Lung (tissue), 12 donors: Measurements from ENCODE around the gene DPM1. TPM values are rescaled to one million over a fixed set of nuclear protein-coding genes. Genes with fewer than 3 reads are reported as not detected.

Source experiments
- ATAC-seq: fragments of 200-7000 bp; cut with Tn5 transposase; one replicate; pipeline ENCODE4 v1.9.1; 2020; ENCODE audit warnings: moderate number of reproducible peaks; ENCODE audit not compliant: insufficient read depth, low FRiP score
- DNase-seq, 3 donors: peaks; one replicate each; pipeline ENCODE4 v3.0.0-alpha.2; 2013 to 2017
- H3K27ac ChIP-seq, 2 donors: one replicate each; pipeline ENCODE4 v1.5.1; 2013; ENCODE audit warnings: mild to moderate bottlenecking in 2 of 2, moderate library complexity in 2 of 2, control low read depth in 1 of 2, inconsistent platforms in 1 of 2, low read depth in 1 of 2, low read length in 1 of 2
- H3K27me3 ChIP-seq, 3 donors: one replicate each; pipeline ENCODE4 v1.5.1; 2013; ENCODE audit warnings: low read length in 2 of 3; ENCODE audit not compliant: control insufficient read depth in 3 of 3, insufficient read depth in 3 of 3
- H3K36me3 ChIP-seq, 4 donors: one replicate each; pipeline ENCODE4 v1.5.1; 2013; ENCODE audit warnings: low read length in 4 of 4, mild to moderate bottlenecking in 1 of 4, moderate library complexity in 1 of 4; ENCODE audit not compliant: control insufficient read depth in 4 of 4, insufficient read depth in 4 of 4
- H3K4me1 ChIP-seq, 5 donors: one replicate each; pipeline ENCODE4 v1.5.1; 2013; ENCODE audit warnings: low read length in 5 of 5, mild to moderate bottlenecking in 2 of 5, moderate library complexity in 1 of 5; ENCODE audit not compliant: control insufficient read depth in 5 of 5, insufficient read depth in 5 of 5
- H3K4me3 ChIP-seq: one replicate; pipeline ENCODE4 v1.5.1; 2013; ENCODE audit warnings: mild to moderate bottlenecking, control low read depth, moderate library complexity
- H3K9ac ChIP-seq, 2 donors: one replicate each; pipeline ENCODE4 v1.5.1; 2013; ENCODE audit warnings: low read length in 2 of 2, control low read depth in 1 of 2; ENCODE audit not compliant: insufficient read depth in 1 of 2
- H3K9me3 ChIP-seq, 4 donors: one replicate each; pipeline ENCODE4 v1.5.1; 2013; ENCODE audit warnings: low read length in 3 of 4, mild to moderate bottlenecking in 1 of 4, moderate library complexity in 1 of 4; ENCODE audit not compliant: control insufficient read depth in 4 of 4, insufficient read depth in 3 of 4
- CTCF ChIP-seq: IDR thresholded peaks from 2 replicates; pipeline ENCODE4 v1.5.1; 2012; ENCODE audit warnings: mild to moderate bottlenecking; ENCODE audit errors: control extremely low read depth, extremely low read depth
- WGBS, 2 donors: extraction: QIAGEN DNeasy Blood & Tissue Kit; methylation state at CpG; one replicate each; pipeline ENCODE4 v1.1.7; 2013; 5-methylcytosine and 5-hydroxymethylcytosine counted together
- polyA plus RNA-seq, 2 donors: library from polyadenylated mRNA; stranded (reverse); fragments of 200-250 nt; gene quantifications; one replicate each; pipeline ENCODE4 v1.2.1, GENCODE V29; 2013
- total RNA-seq, 2 donors: library from RNA; depleted of rRNA in 1 of 2; stranded (reverse); fragments of >200 nt in 1 of 2; gene quantifications; one replicate each; pipeline ENCODE4 v1.2.1, GENCODE V29; 2014 to 2021
- donor health status: control.
- donor health status: control.
- donor health status: Bipolar disorder and iron deficiency.
- donor health status: healthy.
- donor health status: DM: yes; HTN: yes; CAD: no.

The DPM1 gene
- total and polyA plus RNA-seq, 4 donors = 27.9 to 57.3 (median 33.3) TPM

GRCh38 chr20:51004305-51004727 is 46.0 kb upstream of the DPM1 start:
- 92 to 96% methylated on average over 44 of the region's 44 CpGs for WGBS, 2 donors
- no peak overlapping the region for H3K27ac ChIP-seq
- H3K9me3 ChIP-seq = no peaks in the 10 kb centered on the region
- no peaks in the 10 kb centered on the region for H3K4me1 ChIP-seq
- no peak for TF ChIP-seq CTCF
- ATAC-seq (no peak), DNase-seq (no peak)
- H3K9ac ChIP-seq = no peak overlapping the region
- no peaks in the 10 kb centered on the region for H3K27me3 ChIP-seq
- H3K4me3 ChIP-seq = no peak overlapping the region
- no peaks in the 10 kb centered on the region for H3K36me3 ChIP-seq

- H3K4me3 ChIP-seq = no peak overlapping the region
- TF ChIP-seq CTCF = no peak
- WGBS, 2 donors = 84 to 85% methylated on average over 21 of the region's 21 CpGs
- no peaks in the 10 kb centered on the region for H3K4me1 ChIP-seq
- DNase-seq = no peak
- ATAC-seq = no peak
- no peaks in the 10 kb centered on the region for H3K27me3 ChIP-seq
- no peak overlapping the region for H3K9ac ChIP-seq
- no peak overlapping the region for H3K27ac ChIP-seq
- H3K36me3 ChIP-seq = no peaks in the 10 kb centered on the region
- no peaks in the 10 kb centered on the region for H3K9me3 ChIP-seq
These were observed 45.4 kb upstream of the DPM1 start for GRCh38 chr20:51003753-51004152.

- no peaks in the 10 kb centered on the region for H3K27me3 ChIP-seq
- ATAC-seq (no peak), DNase-seq (no peak)
- H3K36me3 ChIP-seq = no peaks in the 10 kb centered on the region
- no peak overlapping the region for H3K9ac ChIP-seq
- no peak overlapping the region for H3K4me3 ChIP-seq
- no peaks in the 10 kb centered on the region for H3K9me3 ChIP-seq
- no peak overlapping the region for H3K27ac ChIP-seq
- no peak for TF ChIP-seq CTCF
- H3K4me1 ChIP-seq = no peaks in the 10 kb centered on the region
- 82 to 86% methylated on average over 7 of the region's 7 CpGs for WGBS, 2 donors
These were observed 44.3 kb upstream of the DPM1 start for GRCh38 chr20:51002633-51003032.
